NCI-H2196 (cell line): Measurements from ENCODE around the gene VKORC1L1.
"Not testable (repeated sequence)": the region's sequence is repeated elsewhere in the genome, so short reads cannot be mapped to it uniquely, and the experiment has no call there.

Experiments
- DNase-seq: peaks from one replicate; lab custom pipeline; 2025; ENCODE audit not compliant: unreplicated experiment; lab: John Stamatoyannopoulos, UW

Gene VKORC1L1

DNA sequence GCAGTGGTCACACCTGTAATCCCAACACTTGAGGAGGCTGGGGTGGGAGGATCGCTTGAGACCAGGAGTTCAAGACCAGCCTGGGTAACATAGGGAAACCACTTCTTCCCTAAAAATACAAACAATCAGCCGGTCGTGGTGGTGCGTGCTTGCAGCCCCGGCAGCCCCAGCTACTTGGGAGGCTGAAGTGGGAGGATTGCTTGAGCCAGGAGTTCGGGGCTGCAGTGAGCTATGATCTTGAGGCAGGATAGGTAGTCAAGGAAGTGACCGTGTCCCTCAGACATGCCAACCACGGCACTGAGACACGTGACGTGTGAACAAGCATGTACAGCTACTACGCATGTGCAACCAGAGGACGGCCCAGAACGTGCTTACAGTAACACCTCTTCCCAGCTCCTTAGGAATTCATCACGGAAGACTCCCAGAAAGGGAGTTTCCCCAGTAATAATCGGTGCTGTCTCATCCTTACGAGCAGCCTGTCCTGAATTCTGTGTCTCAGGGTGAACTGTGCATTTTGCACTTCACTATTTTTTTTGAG, 103.9 kb downstream of the VKORC1L1 start:
- no peak for DNase-seq

DNA sequence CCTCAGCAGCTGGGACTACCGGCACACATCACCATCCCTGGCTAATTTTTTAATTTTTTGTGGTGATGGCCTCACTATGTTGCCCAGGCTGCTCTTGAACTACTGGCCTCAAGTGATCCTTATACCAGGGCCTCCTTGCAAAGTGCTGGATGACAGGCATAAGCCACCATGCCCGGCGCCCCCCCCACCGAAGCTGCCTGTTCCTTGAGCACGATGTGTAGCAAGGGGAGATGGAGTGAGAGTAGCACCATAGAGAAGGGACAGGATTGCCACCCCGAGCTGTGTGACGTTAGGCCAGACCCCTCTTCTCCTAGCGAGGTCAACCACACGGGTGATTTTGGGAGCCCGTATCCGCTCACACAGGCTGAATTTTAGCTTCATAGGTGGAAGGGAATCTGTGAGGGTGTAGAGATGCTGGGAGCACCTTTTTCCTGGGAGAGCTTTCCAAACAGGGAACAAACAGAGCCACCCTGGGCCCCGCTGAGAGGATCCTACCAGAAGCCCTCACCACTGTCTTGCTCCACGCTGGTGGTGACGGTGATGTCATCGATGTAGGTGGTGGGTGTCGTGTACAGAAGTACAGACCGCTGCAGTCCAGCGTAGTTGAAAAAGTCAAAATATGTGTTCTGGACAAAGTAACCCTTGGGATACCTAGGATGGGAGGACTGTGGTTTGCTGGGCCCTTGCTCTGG, 106.2 kb downstream of the VKORC1L1 start:
- DNase-seq: no peak

DNA sequence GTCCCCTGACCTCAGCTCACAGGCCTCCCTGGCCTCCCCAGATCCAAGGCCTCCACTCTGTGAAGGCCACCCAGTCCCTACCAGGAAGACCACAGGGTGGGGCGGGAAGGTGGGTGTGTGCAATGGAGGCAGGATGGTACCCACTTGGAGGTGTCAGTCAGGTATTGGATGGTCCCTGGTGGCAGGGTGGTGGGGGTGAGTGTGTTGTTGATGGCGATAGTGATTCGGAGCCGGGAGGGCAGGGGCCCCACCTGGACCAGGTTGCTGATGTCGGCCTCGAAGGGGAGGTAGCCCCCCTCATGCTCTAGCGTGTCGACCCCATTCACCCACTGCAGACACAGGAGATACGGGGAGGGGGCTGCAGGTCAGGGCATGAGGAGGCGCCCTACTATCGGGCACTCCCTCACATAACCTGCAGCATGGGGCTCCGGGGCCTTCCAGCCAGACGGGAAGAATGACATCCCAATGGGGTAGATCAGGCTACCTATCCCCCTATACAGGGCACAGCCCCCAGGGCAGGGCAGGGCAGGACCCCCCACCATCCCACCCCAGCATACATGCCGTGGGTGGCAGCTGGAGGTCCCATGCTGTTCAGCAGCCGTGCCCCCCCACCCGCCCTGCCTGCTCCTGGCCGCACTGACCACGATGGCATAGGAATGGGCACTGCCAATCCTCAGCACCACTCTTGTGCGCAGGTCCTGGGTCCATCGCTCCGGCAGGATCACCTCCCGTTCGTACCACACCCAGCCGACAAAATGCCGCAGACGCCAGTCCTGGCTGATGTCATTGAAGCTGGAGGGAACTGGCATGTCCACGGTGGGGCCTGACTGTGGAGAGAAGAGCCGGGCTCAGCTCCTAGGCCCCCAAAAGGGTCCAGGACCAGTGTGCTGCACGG, 107.0 kb downstream of the VKORC1L1 start:
- no peak for DNase-seq

DNA sequence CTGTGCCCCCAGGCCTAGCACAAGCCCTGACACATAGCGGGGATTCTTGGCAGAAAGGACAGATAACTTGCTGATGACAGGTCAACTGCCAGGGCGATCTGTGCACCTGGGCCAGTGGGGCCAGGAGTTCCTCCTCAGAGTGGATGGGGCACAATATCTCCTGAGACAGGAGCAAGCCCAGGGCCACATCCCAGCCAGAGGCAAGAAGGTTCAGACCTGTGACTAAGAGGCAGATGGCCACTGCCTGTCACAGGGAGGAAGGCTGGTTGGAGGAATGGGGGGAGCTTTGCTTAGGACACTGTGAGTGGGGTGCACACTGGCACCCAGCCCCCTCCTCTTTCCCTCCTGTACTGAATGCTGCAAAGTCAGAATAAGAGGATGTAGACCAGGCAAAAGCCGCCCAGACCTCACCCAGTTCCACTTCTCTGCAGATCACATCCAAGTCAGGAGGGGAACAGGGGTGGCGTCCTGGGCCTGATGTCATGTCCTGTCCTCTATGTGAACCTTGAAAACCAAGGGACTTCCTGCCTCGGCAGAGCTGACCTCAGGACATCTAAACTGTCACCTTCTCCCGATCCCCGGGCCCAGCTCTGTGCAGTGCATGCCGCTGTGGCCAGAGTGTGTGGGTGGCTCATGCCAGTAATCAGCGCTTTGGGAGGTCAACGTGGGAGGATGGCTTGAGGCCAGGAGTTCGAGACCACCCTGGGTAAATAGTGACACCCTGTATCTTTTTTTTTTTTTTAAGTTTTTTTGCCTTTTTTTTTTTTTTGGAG, 107.8 kb downstream of the VKORC1L1 start:
- no peak for DNase-seq

DNA sequence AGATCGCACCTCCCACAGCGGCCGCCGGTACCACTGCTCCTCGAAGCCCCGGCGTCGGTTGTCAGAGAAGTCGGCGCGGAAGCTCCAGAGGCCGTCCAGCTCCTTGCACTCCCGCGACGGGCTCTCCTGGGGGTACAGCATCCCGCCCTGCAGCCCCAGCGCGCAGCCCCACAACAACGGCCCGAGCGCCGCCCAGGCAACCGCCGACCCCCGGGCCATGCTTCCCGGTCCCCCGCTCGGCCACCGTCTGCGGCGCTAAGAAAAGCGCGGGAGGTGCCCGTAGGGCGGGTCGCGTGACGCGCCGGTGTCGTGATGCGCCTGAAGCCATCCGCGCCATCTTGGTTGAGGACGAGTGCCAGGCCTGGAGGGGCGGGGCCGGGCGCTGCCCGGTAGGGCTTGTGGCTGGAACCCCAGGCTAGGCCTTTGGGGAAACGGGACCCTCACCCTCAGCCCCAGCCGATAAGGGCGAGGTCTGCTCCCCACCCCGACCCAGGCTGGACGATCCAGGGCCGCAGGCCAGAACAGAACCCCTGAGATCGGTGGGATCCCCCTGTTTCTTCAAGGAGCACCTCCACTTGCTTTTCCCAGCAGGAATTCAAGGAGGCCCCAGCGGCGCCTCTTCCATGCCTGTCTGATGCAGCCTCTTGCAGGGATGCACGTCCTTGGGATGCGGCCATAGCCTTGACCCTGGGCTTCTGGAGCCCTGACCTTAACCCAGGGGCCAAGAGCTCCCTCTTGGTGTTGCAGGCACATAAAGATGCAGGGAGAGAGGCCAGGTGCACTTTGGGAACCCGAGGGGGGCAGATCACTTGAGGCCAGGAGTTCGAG, 109.3 kb downstream of the VKORC1L1 start, which contains the start of gene GUSB:
Gene GUSB (minus strand): TSS at position 249 of the 828 bp plus-strand sequence. CDS start 30 bp downstream, at position 219.
- peak; percentile 91 for DNase-seq

DNA sequence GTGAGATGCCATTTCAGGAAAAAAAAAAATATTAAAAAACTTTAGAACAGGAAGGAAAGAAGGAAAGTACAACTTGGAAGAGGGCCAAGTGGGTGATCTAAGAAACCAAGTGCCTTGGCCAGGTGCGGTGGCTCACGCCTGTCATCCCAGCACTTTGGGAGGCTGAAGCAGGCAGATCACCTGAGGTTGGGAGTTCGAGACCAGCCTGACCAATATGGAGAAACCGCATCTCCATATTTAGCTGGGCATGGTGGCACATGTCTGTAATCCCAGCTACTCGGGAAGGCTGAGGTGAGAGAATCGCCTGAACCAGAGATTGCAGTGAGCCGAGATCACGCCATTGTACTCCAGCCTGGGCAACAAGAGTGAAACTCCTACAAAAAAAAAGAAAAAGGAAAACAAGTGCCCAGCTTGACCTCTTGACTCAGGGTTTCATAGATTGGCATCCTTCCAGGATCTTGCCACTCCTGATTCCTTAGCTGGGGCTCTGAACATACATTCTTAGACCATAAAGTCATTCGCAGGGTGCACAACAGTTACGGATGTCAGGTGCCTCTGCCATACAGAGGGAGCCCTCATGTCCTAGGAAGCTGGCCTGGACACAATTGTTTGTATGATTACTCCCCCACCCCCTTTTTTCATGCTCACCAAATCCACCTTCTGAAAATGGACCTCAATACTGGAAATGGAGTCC, 111.2 kb downstream of the VKORC1L1 start:
- DNase-seq: no peak

DNA sequence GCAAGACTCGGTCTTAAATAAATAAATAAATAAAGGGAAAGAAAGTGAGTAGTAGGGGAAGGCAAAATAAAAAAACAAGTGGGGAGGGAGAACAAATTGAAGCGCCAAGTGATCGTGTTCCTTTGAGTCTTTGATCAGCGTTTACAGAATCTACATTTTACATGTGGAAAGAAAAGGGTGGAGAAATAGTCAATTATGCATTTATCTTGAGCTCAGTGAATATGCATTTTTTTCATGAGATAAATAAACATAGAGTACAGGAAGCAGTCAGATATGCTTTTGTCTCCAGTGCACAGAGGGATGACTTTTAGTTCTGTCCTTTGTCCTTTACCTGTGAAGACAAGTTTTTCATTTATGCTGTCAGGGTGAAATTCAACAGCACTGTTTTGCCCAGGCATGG, 115.2 kb downstream of the VKORC1L1 start:
- no peak for DNase-seq

DNA sequence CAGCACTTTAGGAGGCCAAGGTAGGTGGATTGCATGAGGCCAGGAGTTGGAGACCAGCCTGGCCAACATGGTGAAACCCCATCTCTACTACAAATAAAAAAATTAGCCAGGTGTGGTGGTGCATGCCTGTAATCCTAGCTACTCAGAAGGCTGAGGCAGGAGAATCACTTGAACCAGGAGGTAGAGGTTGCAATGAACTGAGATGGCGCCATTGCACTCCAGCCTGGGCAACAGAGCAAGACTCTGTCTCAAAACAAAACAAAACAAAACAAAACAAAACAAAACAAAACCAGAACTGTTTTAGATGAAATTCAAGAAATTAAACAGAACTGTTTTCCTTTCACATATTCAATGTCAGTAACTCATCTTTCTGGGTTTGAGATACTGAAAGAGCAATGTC, 115.6 kb downstream of the VKORC1L1 start:
- not testable (repeated sequence) for DNase-seq

DNA sequence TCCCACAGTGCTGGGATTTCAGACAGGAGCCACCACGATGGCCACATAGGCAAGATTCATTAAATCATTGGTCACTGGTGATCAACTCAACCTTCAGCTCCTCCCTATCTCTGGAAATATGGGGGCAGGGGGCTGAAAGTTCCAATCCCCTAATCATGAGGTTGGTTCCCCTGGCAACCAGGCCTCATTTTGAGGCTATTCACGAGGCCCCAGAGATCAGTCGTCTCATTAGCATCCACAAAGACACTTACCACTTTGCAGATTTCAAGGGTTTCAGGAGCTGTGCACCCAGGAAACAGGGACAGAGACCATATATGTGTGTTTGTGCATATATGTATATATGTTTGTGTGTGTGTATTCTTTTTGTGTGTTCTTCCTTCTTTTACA, 116.8 kb downstream of the VKORC1L1 start:
- DNase-seq: no peak

DNA sequence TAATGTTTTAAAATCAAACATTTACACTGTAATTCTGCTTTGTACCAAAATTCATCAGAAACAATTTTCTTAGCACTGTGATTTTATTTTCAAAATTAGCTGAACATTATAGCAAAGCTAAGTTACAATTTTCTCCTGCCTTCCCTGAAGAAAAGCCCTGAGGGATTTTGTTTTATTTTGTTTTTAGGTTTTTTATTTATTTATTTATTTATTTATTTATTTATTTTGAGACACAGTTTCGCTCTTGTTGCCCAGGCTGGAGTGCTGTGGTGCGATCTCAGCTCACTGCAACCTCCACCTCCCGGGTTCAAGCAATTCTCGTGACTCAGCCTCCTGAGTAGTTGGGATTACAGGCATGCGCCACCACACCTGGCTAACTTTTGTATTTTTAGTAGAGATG, 119.0 kb downstream of the VKORC1L1 start:
- DNase-seq: not testable (repeated sequence)

DNA sequence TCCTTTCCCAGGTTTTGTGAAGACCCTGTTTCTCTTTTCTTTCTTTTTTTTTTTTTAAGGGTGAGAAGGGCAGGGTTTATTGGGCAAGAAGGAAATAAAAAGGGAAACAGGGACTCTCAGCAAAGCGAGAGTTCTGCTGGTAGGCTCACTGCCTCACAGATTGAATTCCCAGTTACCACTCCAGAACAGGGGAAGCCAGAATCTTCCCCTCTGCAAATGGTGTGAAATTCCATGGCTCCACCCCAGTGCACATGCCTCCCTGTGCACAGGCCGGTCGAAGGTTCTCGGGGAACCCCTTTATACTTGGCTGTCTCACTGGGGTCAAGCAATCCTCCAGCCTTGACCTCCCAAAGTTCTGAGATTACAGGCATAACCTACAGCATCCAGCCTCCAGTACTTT, 119.7 kb downstream of the VKORC1L1 start:
- no peak for DNase-seq

DNA sequence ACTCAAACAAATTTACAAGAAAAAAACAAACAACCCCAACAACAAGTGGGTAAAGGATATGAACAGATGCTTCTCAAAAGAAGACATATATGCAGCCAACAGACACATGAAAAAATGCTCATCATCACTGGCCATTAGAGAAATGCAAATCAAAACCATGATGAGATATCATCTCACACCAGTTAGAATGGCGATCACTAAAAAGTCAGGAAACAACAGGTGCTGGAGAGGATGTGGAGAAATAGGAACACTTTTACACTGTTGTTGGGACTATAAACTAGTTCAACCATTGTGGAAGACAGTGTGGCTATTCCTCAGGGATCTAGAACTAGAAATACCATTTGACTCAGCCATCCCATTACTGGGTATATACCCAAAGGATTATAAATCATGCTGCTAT, 122.1 kb downstream of the VKORC1L1 start:
- not testable (repeated sequence) for DNase-seq

DNA sequence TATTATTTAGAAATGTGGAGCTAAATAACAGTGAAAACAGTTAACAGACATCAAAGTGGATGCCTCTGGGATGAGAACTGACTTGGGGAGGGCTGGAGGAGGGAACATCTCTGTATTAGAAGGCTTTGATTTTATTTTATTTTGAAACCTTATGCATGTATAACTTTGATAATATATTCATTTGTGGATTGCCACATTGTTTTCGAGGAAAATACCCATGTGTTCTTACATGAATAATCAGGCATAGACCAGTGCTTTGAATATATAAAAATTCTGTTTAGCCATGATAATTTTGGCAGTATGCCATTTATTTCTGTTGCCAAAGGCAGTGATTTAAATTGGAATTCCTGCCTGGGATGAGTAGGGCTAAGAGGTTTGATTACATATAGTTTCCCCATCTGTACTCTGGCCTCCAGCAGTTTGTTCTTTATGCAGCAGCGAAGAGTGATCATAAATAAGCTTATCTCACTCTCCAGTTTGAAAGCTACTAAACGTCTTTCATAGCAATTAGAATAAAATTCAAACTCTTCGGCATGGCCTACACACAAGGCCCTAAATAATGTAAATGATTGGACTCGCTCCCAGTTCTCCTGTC, 128.0 kb downstream of the VKORC1L1 start:
- not testable (repeated sequence) for DNase-seq

DNA sequence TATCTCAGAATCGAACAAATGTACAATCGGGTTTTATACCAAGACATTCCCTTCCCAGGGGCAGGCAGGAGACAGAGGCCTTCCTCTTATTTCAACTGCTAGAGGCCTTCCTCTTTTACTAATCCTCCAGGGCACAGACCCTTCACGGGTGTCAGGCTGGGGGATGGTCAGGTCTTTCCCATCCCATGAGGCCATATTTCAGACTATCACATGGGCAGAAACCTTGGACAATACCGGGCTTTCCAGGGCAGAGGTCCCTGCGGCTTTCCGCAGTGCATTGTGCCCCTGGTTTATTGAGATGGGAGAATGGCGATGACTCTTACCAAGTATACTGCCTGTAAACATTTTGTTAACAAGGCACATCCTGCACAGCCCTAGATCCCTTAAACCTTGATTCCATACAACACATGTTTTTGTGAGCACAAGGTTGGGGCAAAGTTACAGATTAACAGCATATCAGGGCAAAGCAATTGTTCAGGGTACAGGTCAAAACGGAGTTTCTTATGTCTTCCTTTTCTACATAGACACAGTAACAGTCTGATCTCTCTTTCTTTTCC, 132.3 kb downstream of the VKORC1L1 start:
- DNase-seq: not testable (repeated sequence)

DNA sequence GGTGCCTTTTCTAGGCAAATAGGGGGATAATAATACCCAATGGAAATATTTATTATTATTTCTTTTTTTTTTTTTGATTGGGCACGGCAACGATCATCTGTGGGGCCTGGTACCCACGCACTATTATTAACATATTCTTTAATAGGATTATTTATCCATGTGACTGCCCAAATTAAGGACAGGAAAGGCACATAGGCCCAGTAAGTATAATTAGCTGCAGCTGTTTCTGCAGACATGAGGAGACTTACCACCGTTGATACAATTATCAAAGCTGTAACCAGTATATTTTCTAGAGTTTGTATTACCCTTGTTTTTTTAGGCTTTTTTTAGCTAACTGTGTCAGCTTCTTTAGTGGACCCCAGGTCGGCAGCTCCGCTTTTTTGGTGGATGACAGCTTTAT, 134.4 kb downstream of the VKORC1L1 start:
- DNase-seq: no peak
